ENCODE measurements around the gene BIRC6. TPM values are rescaled to one million over a fixed set of nuclear protein-coding genes. Genes with fewer than 3 reads are reported as not detected.

The BIRC6 gene, protein sequence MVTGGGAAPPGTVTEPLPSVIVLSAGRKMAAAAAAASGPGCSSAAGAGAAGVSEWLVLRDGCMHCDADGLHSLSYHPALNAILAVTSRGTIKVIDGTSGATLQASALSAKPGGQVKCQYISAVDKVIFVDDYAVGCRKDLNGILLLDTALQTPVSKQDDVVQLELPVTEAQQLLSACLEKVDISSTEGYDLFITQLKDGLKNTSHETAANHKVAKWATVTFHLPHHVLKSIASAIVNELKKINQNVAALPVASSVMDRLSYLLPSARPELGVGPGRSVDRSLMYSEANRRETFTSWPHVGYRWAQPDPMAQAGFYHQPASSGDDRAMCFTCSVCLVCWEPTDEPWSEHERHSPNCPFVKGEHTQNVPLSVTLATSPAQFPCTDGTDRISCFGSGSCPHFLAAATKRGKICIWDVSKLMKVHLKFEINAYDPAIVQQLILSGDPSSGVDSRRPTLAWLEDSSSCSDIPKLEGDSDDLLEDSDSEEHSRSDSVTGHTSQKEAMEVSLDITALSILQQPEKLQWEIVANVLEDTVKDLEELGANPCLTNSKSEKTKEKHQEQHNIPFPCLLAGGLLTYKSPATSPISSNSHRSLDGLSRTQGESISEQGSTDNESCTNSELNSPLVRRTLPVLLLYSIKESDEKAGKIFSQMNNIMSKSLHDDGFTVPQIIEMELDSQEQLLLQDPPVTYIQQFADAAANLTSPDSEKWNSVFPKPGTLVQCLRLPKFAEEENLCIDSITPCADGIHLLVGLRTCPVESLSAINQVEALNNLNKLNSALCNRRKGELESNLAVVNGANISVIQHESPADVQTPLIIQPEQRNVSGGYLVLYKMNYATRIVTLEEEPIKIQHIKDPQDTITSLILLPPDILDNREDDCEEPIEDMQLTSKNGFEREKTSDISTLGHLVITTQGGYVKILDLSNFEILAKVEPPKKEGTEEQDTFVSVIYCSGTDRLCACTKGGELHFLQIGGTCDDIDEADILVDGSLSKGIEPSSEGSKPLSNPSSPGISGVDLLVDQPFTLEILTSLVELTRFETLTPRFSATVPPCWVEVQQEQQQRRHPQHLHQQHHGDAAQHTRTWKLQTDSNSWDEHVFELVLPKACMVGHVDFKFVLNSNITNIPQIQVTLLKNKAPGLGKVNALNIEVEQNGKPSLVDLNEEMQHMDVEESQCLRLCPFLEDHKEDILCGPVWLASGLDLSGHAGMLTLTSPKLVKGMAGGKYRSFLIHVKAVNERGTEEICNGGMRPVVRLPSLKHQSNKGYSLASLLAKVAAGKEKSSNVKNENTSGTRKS (N-terminal part only)
- 143 and 185 TPM in 2 replicates for total RNA-seq

GRCh38 chr2:32356681-32357317 lies at the start of gene BIRC6:
TSS of gene BIRC6 (plus strand) at chr2:32357023. CDS start at chr2:32357162, 139 bp downstream.

GRCh38 chr2:32627814-32628579 lies 271.2 kb downstream of the BIRC6 start, which contains the start of gene TTC27:
TSS of gene TTC27 (plus strand) at chr2:32628050. CDS start at chr2:32628293, 243 bp downstream.

Small RNA genes lying within 50 kb of the gene (small RNA-seq; reads per million reads assigned to genes)
- gene MIR4765: not detected
- not detected for gene MIR558

Other genes with a start within 250 kb of the BIRC6 start
- gene SLC30A6, start 191.2 kb upstream of the BIRC6 start, total RNA-seq: 22.0 and 29.2 TPM in 2 replicates
- not detected in 2 replicates for gene NLRC4, start 92.1 kb upstream of the BIRC6 start, total RNA-seq
- 13.7 and 17.4 TPM in 2 replicates for gene YIPF4, start 79.1 kb upstream of the BIRC6 start, total RNA-seq

Data from placental epithelial cell (primary cell).